ENCODE results near the gene MRO.

The MRO gene

GRCh38 chr18:50749421-50749820, 70.4 kb downstream of the MRO start:
- no peak overlapping the region for H3K27ac ChIP-seq
- no peak for DNase-seq (ENCODE audit: low read depth, low spot score)

GRCh38 chr18:50748243-50749229, 71.3 kb downstream of the MRO start:
- no peak overlapping the region for H3K27ac ChIP-seq

GRCh38 chr18:50747849-50748242, 72.0 kb downstream of the MRO start:
- H3K27ac ChIP-seq = no peak overlapping the region
- DNase-seq (ENCODE audit: low read depth, low spot score) = no peak

More at GRCh38 chr18:50748243-50749229, 71.3 kb downstream of the MRO start:
- no peak for DNase-seq (ENCODE audit: low read depth, low spot score)

- DNase-seq (ENCODE audit: low read depth, low spot score) = no peak
- H3K27ac ChIP-seq = no peak overlapping the region
Observed at GRCh38 chr18:50745945-50746344, 73.9 kb downstream of the MRO start.
